AG10803 (cell line): ENCODE data around the gene AIG1.

Source experiments
- DNase-seq: peaks from one replicate; pipeline ENCODE4 v3.0.0; 2010; ENCODE audit warnings: low read depth
- H3K4me3 ChIP-seq: 2 replicates; pipeline ENCODE4 v1.5.1; 2011; ENCODE audit warnings: mild to moderate bottlenecking, low read length, control low read depth
- CTCF ChIP-seq: conservative IDR thresholded peaks from 2 replicates; pipeline ENCODE4 v1.5.1; 2011; ENCODE audit warnings: mild to moderate bottlenecking, low read length, control low read depth, inconsistent platforms

The AIG1 gene

GRCh38 chr6:143247586-143247985 lies 186.9 kb downstream of the AIG1 start:
- H3K4me3 ChIP-seq, result no peak overlapping the region
- TF ChIP-seq CTCF, result no peak
- DNase-seq, result no peak

GRCh38 chr6:143248359-143248758 lies 187.7 kb downstream of the AIG1 start:
- no peak for TF ChIP-seq CTCF
- no peak overlapping the region for H3K4me3 ChIP-seq
- DNase-seq, result no peak

- H3K4me3 ChIP-seq, result no peak overlapping the region
- no peak for TF ChIP-seq CTCF
- no peak for DNase-seq
Measured at GRCh38 chr6:143251288-143251687, 190.6 kb downstream of the AIG1 start.

GRCh38 chr6:143252961-143253360 lies 192.3 kb downstream of the AIG1 start:
- H3K4me3 ChIP-seq, result no peak overlapping the region
- DNase-seq, result no peak
- no peak for TF ChIP-seq CTCF

- no peak for DNase-seq
- TF ChIP-seq CTCF, result no peak
- no peak overlapping the region for H3K4me3 ChIP-seq
Measured at GRCh38 chr6:143253586-143253985, 192.9 kb downstream of the AIG1 start.

GRCh38 chr6:143258945-143259344 lies 198.3 kb downstream of the AIG1 start:
- no peak overlapping the region for H3K4me3 ChIP-seq
- no peak for DNase-seq
- no peak for TF ChIP-seq CTCF

GRCh38 chr6:143260857-143261256 lies 200.2 kb downstream of the AIG1 start:
- peak; percentile 76 for DNase-seq
- H3K4me3 ChIP-seq, result no peak overlapping the region
- TF ChIP-seq CTCF, result no peak
